ENCODE data around the gene RSAD2.

- TF ChIP-seq, protein P1, sequence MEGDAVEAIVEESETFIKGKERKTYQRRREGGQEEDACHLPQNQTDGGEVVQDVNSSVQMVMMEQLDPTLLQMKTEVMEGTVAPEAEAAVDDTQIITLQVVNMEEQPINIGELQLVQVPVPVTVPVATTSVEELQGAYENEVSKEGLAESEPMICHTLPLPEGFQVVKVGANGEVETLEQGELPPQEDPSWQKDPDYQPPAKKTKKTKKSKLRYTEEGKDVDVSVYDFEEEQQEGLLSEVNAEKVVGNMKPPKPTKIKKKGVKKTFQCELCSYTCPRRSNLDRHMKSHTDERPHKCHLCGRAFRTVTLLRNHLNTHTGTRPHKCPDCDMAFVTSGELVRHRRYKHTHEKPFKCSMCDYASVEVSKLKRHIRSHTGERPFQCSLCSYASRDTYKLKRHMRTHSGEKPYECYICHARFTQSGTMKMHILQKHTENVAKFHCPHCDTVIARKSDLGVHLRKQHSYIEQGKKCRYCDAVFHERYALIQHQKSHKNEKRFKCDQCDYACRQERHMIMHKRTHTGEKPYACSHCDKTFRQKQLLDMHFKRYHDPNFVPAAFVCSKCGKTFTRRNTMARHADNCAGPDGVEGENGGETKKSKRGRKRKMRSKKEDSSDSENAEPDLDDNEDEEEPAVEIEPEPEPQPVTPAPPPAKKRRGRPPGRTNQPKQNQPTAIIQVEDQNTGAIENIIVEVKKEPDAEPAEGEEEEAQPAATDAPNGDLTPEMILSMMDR (IDR thresholded peaks at IDR 0.05; ENCODE audit: poor library complexity), result no peak
- TF ChIP-seq EZH2 (IDR thresholded peaks at IDR 0.05; ENCODE audit: borderline replicate concordance), result no peak
Observed at GRCh38 chr2:6922201-6922656, 44.7 kb downstream of the RSAD2 start.

Data from hepatocyte (in vitro differentiated cells).